Stimulated activated CD8-positive, alpha-beta memory T cell treated with anti-CD3 and anti-CD28 coated beads, Interleukin-12 subunit alpha, Interleukin-12 subunit beta, amount 100 ng/mL, for 24 hours (primary cell): ENCODE results near the gene SLC26A6.

ENCODE experiments used
- DNase-seq: peaks from one replicate; pipeline ENCODE4 v3.0.0-alpha.2; 2020; ENCODE audit errors: extremely low read depth

SLC26A6 gene

DNA sequence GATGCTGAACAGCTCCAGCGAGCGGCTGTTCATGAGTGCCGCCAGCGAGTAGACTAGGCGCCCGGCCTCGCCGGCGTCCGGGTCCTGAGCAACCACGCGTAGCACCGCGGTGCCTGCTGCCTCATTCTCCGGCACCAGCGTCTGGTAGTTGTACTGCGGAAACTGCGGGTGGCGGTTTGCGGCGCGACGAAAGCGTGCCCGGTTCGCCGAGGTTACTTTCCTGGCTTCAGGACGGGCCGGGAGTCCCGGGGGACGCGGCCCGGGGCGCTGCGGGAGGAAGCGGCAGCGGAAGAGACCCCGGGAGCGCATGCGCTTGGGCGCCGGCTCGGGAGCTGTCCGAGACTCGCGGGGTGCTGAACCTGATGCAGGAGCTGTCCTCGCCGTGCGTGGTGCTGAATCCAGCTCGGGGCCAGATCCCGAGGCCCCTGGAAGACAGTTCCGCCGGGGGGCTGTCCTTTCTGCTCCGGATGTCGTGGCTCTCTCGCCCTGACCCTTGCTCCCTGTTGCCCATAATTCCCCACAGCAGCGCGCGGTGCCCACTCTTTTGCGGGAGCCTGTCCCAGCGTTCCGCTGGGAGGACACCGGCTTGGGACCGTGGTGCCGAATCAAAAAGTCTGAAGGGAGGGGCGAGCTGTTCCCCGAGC is 26.4 kb upstream of the SLC26A6 start:
- DNase-seq, result no peak

DNA sequence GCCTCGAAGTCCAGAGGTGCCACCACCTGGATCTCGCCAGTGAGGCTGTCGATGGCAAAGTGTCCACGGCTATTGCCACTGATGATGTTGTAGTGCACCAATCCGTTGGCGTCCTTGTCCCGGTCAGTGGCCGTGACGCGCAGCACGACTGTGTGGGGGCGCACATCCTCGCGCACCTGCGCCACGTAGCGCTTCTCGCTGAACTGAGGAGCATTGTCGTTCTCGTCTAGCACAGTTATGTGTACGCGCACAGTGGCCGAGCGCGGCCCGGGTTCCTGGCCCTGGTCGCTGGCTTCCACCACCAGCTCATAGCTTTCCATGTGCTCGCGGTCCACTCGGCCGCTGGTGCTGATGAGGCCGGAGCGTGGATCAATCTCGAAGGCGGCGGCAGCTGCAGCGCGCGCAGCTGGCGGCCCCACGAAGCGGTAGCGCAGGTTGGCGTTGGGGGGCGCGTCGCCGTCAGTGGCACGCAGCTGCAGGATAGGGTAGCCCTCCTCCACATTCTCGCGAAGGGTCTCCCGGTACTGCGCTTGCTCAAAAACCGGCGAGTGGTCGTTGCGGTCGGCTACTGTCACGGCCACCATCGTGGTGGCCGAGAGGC is 25.6 kb upstream of the SLC26A6 start:
- DNase-seq, result no peak

DNA sequence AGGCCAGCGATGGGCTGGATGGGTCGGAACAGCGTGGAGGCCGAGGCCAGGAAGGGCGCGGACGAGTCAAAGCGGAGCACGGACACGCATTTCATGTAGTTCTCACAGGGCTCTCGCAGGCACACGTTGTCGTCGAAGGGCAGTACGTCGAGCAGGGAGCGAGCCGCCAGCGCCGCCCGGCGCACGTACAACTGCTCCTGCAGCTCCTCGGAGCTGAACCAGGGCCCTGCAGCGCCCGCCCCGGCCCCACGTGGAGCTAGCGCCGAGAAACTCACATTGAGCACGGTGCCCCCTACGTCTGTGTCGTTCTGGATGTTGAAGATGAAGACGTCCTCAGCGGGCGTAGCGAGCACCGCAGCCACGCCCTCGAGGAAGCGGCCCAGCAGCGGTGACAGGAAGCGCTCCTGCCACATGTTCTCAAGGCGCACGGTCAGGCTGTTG is 21.6 kb upstream of the SLC26A6 start:
- no peak for DNase-seq

DNA sequence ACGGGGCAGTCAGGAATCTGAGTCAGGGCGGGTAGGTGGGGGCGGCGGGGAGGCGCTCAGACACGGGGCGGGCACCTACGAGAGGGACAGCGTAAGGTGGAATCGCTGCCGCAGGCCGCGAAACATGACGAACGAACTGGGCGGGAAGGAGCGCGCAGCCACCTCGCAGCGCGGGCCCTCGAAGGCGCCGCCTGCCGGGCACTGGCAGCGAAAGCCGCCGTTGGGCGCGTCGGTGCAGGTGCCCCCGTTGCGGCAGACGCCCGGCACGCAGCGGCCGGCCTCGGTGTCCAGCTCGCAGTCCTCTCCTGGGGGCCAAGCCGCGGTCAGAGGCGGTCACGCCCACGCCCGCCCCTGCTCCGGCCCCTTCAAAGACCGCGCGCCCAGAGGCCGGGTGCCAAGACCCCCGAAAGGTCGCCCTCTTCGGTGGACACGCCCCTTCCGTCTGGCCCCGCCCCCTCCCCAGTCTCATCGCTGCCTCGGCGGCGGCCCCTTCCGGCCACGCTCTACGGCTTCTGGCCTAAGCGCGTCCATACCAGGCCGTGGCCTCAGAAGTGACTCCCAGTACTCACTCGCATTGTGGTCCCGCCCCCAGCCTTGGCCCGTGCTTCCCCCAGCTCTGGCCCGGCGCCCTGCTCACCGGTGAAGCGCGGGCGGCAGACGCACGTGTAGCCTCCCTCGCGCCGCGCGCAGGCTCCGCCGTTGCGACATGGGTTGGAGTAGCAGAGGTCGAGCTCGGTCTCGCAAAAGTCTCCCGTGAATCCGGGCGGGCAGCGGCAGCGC is 21.0 kb upstream of the SLC26A6 start:
- peak; percentile 63 for DNase-seq

DNA sequence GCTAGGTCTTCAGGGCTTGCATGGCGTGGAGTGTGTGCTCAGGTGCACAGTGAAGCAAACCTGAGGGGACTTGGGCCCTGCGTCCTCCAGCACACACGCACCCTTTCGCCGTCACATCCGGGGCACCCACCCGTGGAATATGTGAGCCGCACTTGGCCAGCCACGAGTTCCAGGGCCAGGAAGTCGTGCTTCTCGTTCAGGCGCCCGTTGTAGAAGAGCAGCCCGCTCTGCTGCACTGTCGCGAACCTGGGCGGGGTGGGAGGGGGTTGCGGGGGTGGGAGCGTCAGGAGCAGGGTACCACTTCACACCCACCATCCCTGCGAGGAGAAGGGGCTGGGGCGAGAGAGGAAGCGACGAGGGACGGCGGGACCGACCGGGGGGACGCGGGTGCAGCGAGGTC is 20.3 kb upstream of the SLC26A6 start:
- no peak for DNase-seq

DNA sequence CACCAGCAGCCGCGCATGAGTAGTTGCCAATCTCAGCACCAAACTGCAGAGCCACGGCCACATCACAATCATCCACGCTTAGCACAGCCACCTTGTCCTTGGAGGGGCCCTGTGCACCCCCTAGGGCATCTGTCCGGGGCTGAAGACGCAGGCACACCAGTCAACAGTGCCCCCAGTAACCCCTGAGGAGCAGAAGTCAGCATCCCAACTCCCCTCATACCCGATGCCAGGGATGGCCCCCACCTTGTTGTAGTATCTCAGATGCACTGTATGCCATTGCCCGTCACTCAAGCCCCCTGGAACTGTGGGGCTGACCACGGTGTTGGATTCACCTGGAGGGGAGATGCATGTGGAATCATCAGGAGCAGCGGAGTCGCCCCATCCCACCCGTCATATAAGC is 19.8 kb upstream of the SLC26A6 start:
- no peak for DNase-seq

DNA sequence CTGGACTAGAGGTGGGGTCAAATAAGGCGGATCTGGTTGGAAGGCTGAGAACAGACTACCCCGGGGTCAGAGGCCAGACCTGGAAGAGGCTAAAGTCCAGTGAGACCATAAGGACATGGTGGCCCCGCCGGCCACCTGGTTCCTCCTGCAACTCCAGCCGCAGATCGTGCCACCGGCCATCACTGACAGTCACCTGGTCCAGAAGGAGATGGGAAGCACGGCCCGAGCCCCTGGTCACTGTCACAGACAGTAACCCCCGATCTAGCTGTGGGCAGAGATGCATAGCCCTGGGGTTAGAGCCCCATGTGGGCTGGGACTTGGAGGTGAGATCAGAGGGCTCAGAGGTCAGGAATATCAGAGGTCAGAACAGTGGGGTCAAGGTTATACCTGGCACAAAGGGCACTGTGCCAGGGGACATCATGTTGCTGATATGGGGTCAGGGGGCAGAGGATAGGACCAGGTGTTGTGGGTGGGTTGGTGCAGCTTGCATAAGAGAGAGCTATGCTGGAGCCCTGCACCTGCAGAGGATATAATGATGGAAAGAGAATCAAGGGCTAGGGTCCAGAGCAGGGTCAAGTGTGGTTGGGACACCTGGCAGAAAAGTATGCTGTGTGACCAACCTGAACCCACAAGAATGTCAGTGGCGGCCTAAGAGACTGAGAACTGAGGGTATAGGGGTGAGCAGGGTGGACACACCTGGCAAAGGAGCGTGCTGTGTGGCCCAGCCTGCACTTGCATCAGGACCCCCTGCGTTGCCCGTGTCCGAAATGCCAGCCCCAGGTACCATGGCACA is 17.9 kb upstream of the SLC26A6 start:
- no peak for DNase-seq

DNA sequence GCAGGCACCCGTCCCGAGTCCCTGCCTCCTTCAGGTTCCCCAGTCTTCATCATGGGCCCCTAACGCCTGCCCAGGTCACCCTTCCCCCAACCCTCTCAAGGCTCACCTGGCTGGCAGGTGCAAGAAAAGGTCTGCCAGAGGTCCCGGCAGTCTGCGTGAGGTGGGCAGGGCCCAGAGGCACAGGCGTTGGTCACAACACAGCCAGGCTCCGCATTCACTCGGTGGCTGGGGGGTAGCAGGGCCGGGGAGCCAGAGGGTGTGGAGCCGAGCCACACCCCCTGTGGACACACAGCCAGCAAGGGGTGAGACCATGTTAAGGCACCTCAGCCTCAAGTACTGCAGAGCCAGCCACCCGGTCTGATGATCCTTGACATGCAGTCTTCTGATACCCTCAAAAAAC is 16.5 kb upstream of the SLC26A6 start:
- DNase-seq, result no peak

DNA sequence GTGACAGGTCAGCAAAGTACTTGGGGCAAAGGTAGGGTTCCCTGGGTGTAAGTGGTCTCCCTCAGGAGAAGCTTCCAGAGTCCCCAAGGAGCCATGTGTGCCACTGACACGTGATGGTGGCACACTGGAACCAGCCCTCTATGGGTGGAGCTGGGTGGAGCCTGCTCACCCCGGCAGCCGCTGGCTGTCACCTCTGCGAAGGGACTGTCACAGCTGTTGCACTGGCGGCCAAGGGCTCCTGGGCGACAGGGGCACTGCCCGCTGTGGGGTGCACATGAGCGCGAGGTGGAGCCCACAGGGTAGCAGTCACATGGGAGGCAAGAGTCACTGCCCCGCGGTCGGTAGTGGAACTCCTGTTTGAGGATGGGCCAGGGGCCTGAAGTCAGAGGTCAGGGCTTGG is 15.5 kb upstream of the SLC26A6 start:
- no peak for DNase-seq

DNA sequence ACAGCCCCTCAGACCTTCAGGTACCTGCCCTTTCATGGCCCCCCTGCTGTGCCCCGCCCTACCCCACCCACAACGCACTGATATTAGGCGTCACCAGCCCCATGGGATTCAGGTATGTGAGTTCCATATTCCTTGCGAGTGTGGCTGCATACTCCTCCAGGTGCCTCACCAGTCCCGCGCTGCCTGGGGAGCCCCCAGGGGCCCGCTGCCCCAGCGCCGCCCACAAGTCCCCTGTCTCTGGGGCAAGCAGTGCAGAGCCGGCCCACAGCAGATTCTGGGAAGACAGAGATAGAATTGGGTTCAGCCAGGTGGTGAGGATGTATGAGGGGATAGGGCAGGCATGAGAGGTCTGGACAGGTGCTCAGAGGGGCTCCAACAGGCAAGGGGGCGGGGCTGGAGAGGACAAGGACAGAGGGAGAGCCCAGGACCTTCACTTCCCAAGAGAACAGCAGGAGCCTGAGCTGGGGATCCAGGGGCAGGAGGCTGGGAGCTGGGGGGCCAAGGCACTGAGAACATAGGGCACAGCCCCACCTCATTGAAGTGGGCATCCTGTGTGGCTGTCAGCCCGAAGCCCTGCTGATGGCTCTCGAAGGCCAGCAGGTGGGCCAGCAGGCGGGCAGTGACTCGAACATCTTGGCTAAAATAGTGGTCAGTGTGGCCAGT is 13.1 kb upstream of the SLC26A6 start:
- DNase-seq, result no peak

DNA sequence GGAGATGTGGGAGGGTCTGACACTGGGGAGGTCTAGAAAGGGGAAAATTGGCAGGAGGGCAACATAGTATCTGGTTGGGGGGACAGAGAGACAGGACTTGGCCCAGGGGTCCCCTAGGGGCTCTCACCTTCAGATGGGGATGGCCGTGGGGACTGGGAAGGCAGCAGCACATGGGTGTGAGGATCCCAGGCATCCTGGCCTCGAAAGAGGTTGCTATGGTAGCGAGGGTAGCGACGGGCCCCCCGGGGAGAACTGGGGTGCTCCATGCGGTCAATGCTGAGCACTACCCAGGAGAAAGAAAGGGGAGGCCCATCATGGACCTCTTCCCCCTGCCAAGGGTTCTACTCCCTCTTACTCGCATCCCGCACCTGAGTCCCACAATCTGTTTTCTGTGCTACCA is 12.5 kb upstream of the SLC26A6 start:
- DNase-seq, result no peak

DNA sequence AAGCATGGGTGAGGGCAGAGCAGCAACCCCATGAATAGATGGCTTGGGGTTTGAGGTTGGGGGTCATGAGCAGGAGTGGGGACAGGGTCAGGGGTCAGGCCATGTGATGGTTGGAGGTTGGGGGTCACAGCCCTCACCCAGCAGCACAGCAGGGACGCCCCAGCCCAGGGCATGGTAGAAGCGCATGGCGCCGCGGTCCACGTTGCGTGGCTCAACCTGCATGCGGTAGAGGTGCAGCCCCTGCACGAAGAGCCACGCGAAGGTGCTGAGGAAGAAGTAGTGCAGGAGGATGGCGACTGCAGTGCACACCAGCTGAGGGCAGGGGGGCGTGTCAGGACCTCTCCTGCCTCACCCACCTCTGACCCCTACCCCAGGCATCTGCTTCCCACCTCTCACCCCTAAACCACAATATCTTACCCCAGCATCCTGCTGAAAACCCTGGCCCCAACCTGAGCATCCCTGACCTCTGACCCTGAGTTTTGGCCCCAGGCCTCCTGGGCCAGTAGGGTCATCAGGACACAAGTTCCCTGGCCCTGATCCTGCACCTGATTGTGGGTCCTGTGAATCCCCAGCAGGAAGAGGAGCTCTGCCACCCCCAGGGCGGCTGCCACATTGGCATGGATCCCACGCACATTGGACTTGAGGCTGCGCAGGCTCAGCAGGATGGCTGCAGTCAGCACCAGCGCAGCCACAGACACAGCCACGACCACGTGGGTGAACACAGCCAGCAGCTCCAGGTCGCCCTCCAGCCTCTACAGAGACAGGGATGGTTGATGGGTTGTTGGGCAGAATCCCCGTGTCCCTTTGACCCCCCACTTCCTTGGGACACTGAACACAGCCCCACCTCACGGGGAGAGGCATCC is 9.9 kb upstream of the SLC26A6 start:
- DNase-seq, result no peak

DNA sequence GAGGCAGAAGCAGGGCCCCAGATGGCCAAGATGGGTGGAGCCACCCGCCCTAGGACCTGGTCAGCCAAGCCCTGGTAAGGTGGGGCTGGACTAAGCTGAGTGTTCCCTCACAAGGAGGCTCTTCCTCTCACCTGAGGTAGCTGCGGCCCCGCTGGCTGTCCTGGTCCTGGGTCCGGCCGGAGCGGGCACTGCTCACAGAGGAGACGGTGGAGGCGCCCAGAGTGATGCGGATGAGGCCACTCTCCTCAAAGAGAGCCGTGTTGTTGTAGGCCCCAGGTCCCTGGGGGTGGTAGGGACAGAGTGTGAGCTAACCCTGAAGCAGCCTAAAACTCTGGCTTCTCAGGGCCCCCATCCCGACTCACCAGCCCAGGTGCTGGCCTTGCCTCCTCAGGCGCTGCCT is 7.3 kb upstream of the SLC26A6 start:
- no peak for DNase-seq

DNA sequence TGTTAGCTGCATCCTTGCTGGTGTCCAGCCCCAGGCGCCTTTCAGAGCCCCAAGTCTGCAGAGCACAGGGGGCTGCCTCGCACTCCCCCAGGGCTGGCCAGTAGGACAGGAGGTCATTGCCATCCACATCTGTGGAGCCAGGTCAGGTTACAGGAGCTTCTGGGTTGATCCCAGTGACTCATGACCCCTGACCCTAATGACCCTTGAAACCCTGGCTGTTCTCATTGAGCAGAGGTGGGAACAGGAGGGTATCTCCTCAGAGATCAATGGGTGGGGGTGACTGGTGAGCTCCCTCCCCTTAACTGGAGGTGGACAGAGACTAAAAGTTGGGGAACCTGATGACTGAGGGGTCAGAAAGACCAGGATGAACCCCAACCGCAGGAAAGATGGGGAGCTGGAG is 6.1 kb upstream of the SLC26A6 start:
- no peak for DNase-seq

DNA sequence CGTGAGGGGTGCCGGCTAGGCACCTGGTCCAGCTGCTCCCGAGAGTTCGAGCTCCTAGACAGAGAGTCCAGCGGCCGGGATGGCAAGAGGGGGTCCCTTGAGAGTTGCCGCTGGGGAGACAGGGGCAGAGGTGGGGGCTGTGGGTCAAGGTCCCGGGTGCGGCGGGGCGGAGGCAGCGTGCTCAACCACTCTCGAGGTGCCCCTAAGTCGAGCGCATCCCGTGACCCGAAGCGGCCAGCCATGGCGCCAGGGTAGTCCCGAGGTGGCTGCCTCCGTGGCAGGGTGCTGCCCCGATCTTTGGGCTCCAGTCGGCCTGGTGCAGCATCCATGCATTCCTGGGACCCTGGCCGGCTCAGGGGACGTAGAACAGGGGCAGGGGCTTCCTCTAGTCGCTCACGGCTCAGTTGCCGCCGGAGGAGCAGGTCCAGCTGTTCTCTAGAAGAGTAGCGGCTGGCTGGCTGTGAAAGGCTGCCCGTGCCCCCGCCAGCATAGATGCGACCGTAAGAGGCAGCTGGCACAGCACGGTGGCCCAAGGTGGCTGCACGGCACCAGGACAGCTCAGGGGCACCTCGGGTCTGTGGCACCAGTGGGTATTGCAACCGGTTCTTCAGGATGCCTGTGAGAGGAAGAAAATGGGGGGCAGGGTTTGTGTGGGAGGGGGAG is 4.8 kb upstream of the SLC26A6 start:
- no peak for DNase-seq

DNA sequence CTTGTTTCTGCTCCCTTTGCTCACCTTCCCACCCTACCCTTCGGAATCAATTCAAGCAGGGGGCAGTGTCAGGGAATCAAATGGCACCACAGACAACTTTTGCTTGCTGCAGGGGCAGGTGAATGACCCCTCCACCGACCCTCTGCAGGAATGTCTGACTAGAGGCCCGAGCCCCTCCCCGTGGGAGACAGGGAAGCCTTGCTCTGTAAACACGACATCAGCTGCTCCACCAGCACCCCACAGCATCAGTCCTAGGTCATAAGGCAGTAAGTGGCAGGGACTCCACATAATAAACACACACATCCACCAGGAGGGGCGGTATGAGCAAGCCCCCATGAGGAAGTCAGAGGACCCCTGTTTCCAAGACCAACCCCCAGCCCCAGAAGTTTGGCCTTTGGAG is 2.0 kb upstream of the SLC26A6 start:
- DNase-seq, result no peak

DNA sequence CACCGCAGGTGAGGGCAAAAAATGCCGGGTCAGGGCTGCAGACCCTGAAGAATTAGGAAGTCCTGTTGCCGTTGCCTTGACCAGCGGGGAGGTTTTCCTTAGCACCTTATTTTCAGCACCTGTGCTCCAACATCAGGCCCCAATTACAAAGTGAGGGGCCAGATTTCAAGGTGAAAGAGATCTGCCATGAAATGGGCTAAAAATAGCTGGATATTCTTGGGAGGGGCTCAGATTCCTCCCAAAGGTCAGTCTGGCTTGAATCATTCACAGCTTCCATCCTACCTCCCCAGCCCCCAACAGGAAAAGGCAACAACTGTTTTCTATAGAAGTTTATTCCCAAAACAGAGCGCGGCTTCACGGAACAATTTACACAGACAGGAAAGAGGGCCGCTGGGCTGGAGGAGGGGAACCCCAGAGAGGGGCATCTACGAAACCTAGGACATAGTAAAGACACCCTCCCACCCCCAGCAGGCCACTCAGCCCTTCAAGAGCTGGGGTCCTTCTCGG is 941 bp upstream of the SLC26A6 start:
- DNase-seq, result no peak

DNA sequence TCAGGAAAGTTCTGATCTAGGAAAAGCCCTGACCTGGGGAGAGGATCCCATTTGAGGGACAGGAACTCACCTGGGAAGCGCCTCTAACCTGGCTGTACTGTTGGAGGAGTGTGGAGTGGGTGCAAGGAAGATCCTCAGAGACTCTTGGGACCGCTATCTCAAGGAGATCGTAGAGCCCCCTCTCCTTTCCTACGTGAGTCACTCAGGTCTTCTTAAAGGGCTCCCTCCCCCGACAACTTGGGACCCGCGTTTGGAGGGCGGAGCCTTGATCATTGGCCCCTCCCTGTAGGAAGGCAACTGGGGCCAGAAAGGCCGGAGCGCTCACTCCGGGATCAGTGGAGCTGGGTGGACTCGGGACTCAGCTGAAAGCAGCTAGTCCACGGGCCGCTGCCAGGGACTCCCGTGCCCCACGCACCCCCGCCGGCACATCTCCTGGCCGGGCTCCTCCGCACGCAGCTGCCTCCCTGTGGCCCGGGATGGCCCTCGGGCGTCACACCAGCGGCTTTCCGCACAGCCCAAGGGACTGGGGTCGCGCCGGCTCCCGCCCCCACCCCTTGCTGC is 520 bp downstream of the SLC26A6 start:
- DNase-seq, result no peak

DNA sequence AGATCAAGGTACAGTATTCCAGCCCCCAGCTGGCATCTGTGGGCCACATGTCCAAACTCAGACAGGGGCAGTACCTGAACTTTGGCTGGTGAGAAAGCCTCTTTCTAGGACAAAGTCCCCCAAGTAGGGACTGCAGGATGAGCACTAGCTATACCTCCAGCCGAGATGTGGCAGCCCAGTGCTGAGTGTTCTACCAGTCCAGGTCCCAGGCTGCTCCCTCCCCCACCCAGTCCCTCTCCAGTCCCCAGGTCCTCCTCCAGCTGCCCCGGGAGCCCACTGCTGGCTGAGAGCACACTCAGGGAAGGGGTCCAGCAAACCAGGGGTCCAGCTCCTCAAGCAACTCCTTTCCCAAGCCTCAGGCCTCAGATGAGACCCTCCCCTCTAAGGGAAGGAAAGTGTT is 1.5 kb downstream of the SLC26A6 start:
- no peak for DNase-seq

DNA sequence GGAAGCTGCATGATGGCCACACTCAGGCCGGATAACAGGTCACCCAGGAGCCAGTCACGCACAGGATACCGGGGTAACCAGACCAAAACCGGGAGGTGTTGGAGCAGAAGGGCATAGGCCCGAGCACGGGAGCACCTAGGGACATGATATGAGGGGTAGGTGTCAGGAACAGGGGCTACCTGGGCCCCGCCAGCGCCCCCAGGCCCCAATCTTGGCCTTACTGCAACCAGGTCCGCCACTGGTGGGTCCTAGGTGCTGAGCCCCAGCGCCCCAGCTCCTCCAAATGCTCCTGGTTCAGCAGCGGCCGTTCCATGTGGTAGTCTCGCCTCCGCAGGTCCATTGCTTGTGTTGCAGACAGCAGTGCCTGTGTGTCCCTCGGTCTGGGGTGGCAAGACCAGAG is 2.0 kb downstream of the SLC26A6 start:
- DNase-seq, result no peak
